ENCODE results near the gene FRMD1.

GRCh38 chr6:168030908-168031307 lies 48.1 kb downstream of the FRMD1 start:
- TF ChIP-seq YY1 (IDR thresholded peaks at IDR 0.05; ENCODE audit: low read depth, low read length) (no peak), POLR2AphosphoS5 (IDR thresholded peaks at IDR 0.05; ENCODE audit: low read depth, low read length) (no peak), EZH2 (IDR thresholded peaks at IDR 0.05; ENCODE audit: low read depth, low read length, severe bottlenecking) (no peak), RAD21 (IDR thresholded peaks at IDR 0.05 in 1 of 2, conservative IDR thresholded peaks at IDR 0.05 in 1 of 2; ENCODE audit: low read depth in 2 of 2, low read length in 2 of 2) (no peak), USF2 (IDR thresholded peaks at IDR 0.05; ENCODE audit: low read length) (no peak), ZNF274 (IDR thresholded peaks at IDR 0.05; ENCODE audit: borderline replicate concordance, extremely low read depth, low read length) (no peak), CREB1 (IDR thresholded peaks at IDR 0.05) (no peak), POLR2A (IDR thresholded peaks at IDR 0.05; ENCODE audit: control extremely low read depth in 1 of 2, low read depth in 2 of 2, low read length in 2 of 2) (no peak), CTCF (IDR thresholded peaks at IDR 0.05; ENCODE audit: control extremely low read depth in 1 of 3, insufficient read depth in 1 of 3, low read depth in 1 of 3, low read length in 3 of 3) (no peak), RXRA (IDR thresholded peaks at IDR 0.05; ENCODE audit: insufficient read depth, low read depth, low read length) (no peak), BCL11A (IDR thresholded peaks at IDR 0.05; ENCODE audit: low read depth in 2 of 2, low read length in 2 of 2) (no peak)
